PFSK-1 (cell line): ENCODE data around the gene SLIT3.

Experiments
- FOXP2 ChIP-seq: optimal IDR thresholded peaks from 2 replicates; pipeline ENCODE3; 2011; ENCODE audit warnings: borderline replicate concordance, control low read depth, inconsistent platforms; ENCODE audit not compliant: insufficient read depth; ENCODE audit errors: extremely low read length, extremely low read depth
- POLR2AphosphoS5 ChIP-seq: IDR thresholded peaks from 2 replicates; pipeline ENCODE4 v1.6.1; 2012; ENCODE audit warnings: low read depth, mild to moderate bottlenecking, control low read depth, low read length, moderate library complexity
- REST ChIP-seq, 2 experiments: IDR thresholded peaks; 2 replicates each; pipeline versions ENCODE4 v1.6.1 to v1.8.0; 2011 to 2012; ENCODE audit warnings: low read depth in 2 of 2, low read length in 2 of 2, control low read depth in 1 of 2, inconsistent platforms in 1 of 2, mild to moderate bottlenecking in 1 of 2, moderate library complexity in 1 of 2; ENCODE audit not compliant: insufficient read depth in 1 of 2
- SIN3A ChIP-seq: IDR thresholded peaks from 2 replicates; pipeline ENCODE4 v1.6.1; 2012; ENCODE audit warnings: mild to moderate bottlenecking, low read length, moderate library complexity, borderline replicate concordance; ENCODE audit not compliant: insufficient read depth
- TAF1 ChIP-seq: IDR thresholded peaks from 2 replicates; pipeline ENCODE4 v1.6.1; 2012; ENCODE audit warnings: low read length, control low read depth, borderline replicate concordance; ENCODE audit not compliant: insufficient read depth

- TF ChIP-seq SIN3A (no peak), POLR2AphosphoS5 (no peak), TAF1 (no peak), REST (IDR thresholded peaks at IDR 0.05; ENCODE audit: insufficient read depth in 1 of 2, low read depth in 2 of 2, low read length in 2 of 2) (no peak), FOXP2 (no peak)
These were observed 322.4 kb downstream of the SLIT3 start for GRCh38 chr5:168978500-168978899.
